GM19240 (cell line): ENCODE data around the gene ST6GALNAC5.

Experiments
- DNase-seq: peaks from one replicate; pipeline ENCODE4 v3.0.0; 2011; ENCODE audit warnings: low spot score; ENCODE audit not compliant: insufficient read length

ST6GALNAC5 gene

GRCh38 chr1:77012066-77012465, 144.8 kb downstream of the ST6GALNAC5 start:
- DNase-seq = no peak

DNA sequence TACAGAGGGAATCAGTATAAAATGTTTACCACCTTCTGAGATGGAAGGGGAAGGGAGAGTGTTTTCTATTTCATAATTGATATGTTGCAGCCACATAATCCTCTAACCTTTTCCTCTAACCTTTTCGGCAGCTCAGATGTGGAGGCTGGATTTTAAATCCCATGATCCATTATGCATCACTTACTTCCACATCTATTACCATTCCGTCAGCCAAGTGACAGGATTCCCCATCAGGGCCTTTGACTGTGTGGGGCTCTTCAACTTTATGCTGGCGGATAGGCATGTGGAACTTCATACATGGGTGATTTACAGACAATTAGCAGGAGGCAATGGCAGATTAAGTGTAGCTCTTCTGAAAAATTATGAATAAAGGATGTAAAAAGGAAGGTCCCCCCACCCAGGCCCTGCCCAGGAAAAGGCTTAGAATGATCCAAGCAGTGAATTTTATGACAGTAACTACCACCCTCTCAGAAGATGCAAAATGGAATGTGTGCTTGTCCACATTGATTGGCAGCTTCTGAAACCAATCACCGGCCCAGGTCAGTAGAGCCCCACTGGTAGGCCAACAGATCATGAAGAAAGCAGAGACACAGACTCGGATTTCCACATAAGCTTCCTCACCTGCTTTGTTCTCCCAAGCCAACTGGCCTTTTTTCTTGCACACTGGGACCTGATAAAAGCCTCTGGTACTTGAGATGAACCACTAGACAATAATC, 147.0 kb downstream of the ST6GALNAC5 start:
- no peak for DNase-seq

DNA sequence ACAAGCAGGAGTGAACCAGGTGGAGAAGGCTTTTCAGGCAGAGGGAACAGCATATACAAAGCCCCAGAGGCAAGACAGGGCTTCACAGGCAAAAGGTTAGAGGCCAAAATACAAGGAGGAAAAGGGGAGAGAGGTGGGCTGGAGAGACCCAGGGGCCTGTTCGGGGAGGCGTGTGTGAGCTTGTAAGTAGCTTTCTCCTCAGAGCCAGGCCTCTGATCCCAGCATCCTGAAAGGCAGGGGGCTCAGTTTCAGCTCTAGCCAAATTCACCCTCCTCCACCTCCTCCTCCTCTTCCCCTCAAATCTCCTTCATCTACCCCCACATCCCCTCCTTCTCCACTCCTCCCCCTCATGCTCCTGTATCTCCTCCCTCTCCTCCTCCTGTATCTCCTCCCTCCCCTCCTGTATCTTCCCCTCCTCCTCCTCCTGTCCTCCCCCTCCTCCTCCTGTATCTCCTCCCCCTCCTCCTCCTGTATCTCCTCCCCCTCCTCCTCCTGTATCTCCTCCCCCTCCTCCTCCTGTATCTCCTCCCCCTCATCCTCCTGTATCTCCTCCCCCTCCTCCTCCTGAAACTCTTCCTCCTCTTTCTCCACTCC, 148.6 kb downstream of the ST6GALNAC5 start:
- no peak for DNase-seq

DNA sequence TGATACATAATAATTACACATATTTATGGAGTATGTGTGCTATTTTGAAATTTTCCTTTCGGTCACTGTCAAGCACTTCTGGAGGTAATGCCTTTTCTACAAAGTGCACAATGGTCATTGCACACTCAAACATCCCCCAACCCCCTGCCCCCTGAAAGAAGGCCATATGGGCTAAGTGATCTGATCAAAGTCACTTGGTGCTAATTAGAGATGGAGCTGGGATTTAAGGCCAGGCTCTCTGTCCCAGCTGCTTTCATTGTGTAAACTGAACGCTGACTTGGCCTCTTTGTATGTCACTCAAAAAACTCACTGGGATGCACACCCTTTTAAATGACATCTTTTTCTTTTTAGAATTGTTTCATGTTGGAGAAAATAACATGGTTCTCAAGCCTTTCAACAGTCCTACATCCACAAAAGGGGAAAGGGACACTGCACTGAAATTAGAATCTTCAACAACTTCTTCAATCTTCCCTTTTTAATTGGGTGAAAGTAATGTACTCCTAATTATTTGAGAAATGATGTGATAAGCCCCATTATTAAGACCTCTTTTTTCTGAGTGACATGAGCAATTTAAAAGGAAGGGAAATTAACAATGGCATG, 149.2 kb downstream of the ST6GALNAC5 start:
- no peak for DNase-seq

DNA sequence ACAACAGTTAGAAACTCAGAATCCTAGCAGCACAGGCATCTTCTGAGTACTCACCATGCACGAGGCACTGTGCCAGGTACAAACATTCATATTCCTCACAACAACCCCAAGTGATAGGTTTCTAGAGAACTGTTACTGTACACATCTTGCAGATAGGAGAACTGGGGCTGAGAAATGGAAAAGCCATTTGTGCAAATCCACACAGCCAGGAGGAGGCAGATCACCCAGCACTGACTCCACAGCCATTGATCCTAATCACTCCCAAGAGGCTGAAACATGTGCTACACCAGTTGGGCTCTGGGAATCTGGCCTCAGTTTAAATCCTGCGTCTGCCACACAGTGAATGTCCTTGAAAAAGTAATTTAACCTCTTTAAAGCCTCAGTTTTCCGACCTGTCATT, 151.0 kb downstream of the ST6GALNAC5 start:
- no peak for DNase-seq

GRCh38 chr1:77018761-77019160, 151.5 kb downstream of the ST6GALNAC5 start:
- DNase-seq = no peak

DNA sequence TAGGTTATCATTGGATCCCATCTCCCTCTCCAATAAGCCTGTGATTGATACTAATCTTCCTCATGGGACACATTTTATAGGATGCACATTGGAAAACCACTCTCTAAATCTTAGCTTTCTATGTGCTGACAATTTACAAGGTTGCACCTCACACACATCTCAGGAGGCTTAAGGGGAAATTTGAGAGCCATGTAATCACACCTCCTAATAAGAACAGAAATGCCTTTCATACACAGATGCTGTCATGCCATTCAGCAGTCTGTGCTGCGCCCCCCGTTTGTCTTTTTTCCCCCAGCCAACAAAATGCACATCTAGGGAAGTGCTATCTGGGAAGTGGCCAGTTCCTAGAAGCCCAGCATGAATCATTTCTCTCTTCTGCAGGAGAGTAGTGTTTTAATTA, 154.5 kb downstream of the ST6GALNAC5 start:
- no peak for DNase-seq

DNA sequence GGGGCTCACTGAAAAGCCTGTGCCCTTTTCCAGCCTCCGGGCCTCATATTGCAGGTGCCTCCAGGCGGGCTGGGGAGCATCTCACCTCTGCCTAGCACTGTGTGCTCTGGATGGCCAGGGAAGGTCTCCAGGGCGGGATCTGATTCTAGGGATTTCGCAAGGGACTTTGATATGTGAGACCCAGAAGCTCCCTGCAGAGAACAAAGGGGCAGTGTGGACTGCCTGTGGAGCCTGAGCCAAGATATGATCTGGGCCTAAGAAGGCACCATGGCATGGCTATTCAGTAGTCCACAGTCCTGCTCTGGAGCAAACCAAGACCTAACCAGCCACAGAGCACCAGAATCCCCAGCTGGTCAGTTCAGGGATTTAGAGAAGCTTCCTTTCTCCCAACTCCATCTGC, 157.2 kb downstream of the ST6GALNAC5 start:
- no peak for DNase-seq

GRCh38 chr1:77025599-77025998, 158.3 kb downstream of the ST6GALNAC5 start:
- no peak for DNase-seq

GRCh38 chr1:77026135-77026534, 158.9 kb downstream of the ST6GALNAC5 start:
- DNase-seq = no peak

DNA sequence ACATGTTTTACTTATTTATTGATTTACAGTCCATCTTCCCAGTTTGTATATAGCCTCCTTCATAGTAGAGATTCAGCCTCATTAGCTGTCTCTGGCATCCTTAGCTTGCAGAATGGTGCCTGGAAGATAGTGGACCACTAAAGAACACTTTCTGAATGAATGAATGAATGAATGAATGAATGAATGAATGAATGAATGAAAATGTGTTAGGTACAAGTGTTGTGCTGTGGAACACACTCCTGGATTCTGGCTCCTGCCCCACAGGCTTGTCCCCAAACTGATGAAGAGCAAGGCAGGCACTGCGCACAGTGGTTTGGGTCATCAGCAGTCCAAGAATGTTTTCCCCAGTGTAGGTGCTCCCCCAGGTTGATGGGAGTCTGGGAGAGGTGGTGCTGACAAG, 159.4 kb downstream of the ST6GALNAC5 start:
- DNase-seq = no peak

DNA sequence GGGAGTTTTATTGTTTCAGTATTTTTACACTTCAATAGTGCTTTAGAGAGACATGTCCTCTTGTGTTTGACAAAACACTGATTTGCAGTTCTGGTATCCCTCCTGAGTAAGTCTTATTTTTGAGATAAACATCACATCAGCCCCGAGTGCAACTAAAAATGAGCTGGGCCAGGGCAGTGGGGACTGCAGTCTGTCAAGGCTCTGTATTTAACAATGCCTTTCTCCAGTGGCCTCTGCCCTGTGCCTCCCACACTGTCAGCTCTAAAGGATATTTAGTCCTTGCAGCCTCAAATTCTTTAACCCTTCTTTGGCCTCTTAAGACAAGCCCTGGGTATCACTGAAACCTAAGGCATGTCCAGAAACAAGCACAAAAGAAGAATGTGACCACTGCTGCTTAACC, 160.6 kb downstream of the ST6GALNAC5 start:
- no peak for DNase-seq

GRCh38 chr1:77030401-77031105, 163.3 kb downstream of the ST6GALNAC5 start:
- no peak for DNase-seq

GRCh38 chr1:77031106-77031662, 163.9 kb downstream of the ST6GALNAC5 start:
- DNase-seq = no peak

DNA sequence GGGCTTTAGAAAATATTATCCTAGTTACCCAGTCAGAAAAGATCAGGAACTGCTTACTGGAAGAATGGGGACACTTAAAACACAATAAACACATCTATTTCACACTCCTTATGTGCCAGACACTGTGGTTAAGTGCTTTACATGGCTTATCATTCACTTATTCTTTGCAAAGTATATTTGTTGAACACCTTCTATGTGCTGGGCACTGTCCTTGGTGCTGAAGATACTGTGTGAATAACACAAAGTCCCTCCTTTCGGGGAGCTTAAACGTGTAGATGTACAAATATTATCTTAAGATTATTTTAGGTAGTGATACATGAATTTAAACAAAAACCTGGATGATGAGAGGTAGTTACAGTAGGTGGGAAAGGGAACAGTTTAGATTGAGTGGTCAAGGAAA, 169.3 kb downstream of the ST6GALNAC5 start:
- DNase-seq = no peak

GRCh38 chr1:77037038-77037437, 169.8 kb downstream of the ST6GALNAC5 start:
- no peak for DNase-seq

DNA sequence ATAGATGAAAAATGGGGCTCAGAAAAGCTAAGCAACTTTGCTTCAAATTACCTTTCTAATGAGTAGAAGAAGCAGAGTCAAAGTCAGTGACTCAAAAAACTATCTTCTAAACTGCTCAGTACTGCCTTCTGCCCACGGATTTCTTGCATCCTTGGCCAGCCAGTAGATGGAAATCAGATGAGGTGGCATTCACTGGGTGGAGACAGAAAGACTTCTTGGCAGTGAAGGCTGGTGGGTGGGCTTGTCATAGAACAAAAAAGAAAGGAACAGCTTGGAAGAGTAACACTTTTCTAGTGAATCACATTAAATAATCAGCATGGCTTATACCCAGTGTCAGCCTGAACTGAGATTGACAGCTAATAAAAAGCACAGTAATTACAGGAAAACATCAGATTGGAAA, 170.7 kb downstream of the ST6GALNAC5 start:
- DNase-seq = no peak

DNA sequence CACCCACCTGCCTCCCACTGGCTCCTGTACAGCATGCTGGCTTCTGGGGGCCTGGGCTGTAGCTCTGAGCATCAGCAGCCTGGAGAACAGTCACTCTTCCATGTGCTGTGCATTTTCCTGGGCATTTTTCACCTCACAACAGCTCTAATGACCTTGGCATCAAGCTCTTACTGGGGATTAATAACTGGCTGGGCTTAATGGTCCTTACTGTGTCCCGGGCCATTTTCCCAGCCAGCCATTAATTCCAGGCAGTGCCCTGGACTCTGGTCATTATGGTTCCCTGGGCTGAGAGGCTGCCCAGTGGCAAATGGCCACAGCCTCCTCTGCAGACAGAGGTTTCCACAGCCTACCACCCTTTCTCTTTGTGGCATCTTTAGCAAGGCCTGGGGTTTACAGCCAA, 171.8 kb downstream of the ST6GALNAC5 start:
- DNase-seq = no peak

GRCh38 chr1:77039739-77040138, 172.5 kb downstream of the ST6GALNAC5 start:
- no peak for DNase-seq

DNA sequence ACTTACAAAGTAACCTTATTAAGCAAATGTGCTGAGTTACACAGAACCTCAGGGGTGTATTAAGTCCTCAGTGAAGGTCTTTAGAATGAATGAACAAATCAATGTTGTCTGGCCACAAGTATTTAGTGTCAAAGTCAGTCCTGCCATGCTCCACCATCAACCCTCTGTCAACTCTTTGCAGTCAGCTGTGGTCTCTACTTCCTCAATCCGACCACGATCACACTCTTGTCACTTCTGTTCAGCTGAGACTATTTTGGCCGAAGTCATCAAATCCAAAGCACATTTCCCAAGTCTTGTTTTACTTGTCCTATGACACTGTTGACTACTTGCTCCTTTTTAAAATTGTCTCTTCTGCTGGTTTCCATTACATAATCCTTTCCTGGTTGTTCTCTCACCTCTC, 173.5 kb downstream of the ST6GALNAC5 start:
- no peak for DNase-seq

- no peak for DNase-seq
These were observed 177.0 kb downstream of the ST6GALNAC5 start for GRCh38 chr1:77044133-77044849.
